Skin epidermis (tissue), 12 donors: Measurements from ENCODE around the gene PPFIA4.

Source experiments
- H3K27ac ChIP-seq, 21 experiments: fragments of 200-600 bp; sonication (generic) in 11 of 21; one replicate each; pipeline ENCODE4 v1.5.0; 2020; ENCODE audit warnings: mild to moderate bottlenecking in 3 of 21, inconsistent platforms in 2 of 21, moderate library complexity in 2 of 21
- H3K4me3 ChIP-seq, 7 experiments: fragments of 200-600 bp; sonication (generic) in 2 of 7; one replicate each; pipeline ENCODE4 v1.5.0; 2020; ENCODE audit warnings: inconsistent platforms in 2 of 7, mild to moderate bottlenecking in 2 of 7, moderate library complexity in 1 of 7

Gene PPFIA4

GRCh38 chr1:203120325-203121153 is 94.2 kb downstream of the PPFIA4 start:
- Histone ChIP-seq H3K27ac (no peak overlapping the region), H3K4me3 (no peak overlapping the region)

- H3K27ac ChIP-seq: no peak overlapping the region
- no peak overlapping the region for H3K4me3 ChIP-seq
Observed at GRCh38 chr1:203121186-203122015, 95.1 kb downstream of the PPFIA4 start.

- Histone ChIP-seq H3K27ac (no peak overlapping the region), H3K4me3 (no peak overlapping the region)
Observed at GRCh38 chr1:203122159-203122558, 95.9 kb downstream of the PPFIA4 start.

- Histone ChIP-seq H3K27ac (no peak overlapping the region), H3K4me3 (no peak overlapping the region)
Observed at GRCh38 chr1:203124011-203124410, 97.7 kb downstream of the PPFIA4 start.

GRCh38 chr1:203124546-203125317 is 98.4 kb downstream of the PPFIA4 start:
- H3K27ac ChIP-seq: no peak overlapping the region
- no peak overlapping the region for H3K4me3 ChIP-seq

GRCh38 chr1:203126151-203126865 is 100.0 kb downstream of the PPFIA4 start:
- Histone ChIP-seq H3K4me3 (no peak overlapping the region), H3K27ac (no peak overlapping the region)

- Histone ChIP-seq H3K27ac (no peak overlapping the region), H3K4me3 (peak overlapping the region in 5 of 7 experiments; percentile 1 to 32 (median 21))
Observed at GRCh38 chr1:203126866-203127665, 100.8 kb downstream of the PPFIA4 start.

- H3K4me3 ChIP-seq: peak within 1 kb of the TSS in 6 of 7 experiments; percentile 1 to 32 (median 16)
- H3K27ac ChIP-seq: no peak within 1 kb of the TSS
Observed at GRCh38 chr1:203127666-203128430, 101.6 kb downstream of the PPFIA4 start, which contains the start of gene ADORA1. Gene ADORA1 (plus strand): TSS chr1:203127726. CDS start chr1:203128842, 1,116 bp downstream.

- peak overlapping the region in 5 of 7 experiments; percentile 8 to 32 (median 21) for H3K4me3 ChIP-seq
- no peak overlapping the region for H3K27ac ChIP-seq
Observed at GRCh38 chr1:203128431-203128715, 102.1 kb downstream of the PPFIA4 start.
